ENCODE results near the gene LSR. TPM values are rescaled to one million over a fixed set of nuclear protein-coding genes. Genes with fewer than 3 reads are reported as not detected.
"Not testable (repeated sequence)": the region's sequence is repeated elsewhere in the genome, so short reads cannot be mapped to it uniquely, and the experiment has no call there.

Gene LSR
- total RNA-seq, 1 experiment from 2014 or later = 152 TPM

- no peak overlapping the region for H3K4me3 Mint-ChIP-seq
- no peak for DNase-seq
- Histone ChIP-seq H3K14ac (ENCODE audit: insufficient read depth, low read length) (no peak overlapping the region), H3K79me1 (ENCODE audit: insufficient read depth, low read depth, low read length, poor library complexity, severe bottlenecking) (no peaks in the 10 kb centered on the region), H3K79me2 (ENCODE audit: insufficient read depth, low read length) (no peaks in the 10 kb centered on the region), H3K4me1 (ENCODE audit: insufficient read depth, low read length) (peaks cover 2% of the 10 kb centered on the region; the same call in 1 of the 2 replicates), H3K18ac (ENCODE audit: insufficient read length, low read depth, low read length) (no peak overlapping the region), H3K23ac (ENCODE audit: insufficient read length, low read depth, low read length) (no peak overlapping the region), H2BK15ac (ENCODE audit: low read depth, low read length) (no peak overlapping the region), H2BK5ac (ENCODE audit: insufficient read length, low read length) (no peak overlapping the region), H2AFZ (ENCODE audit: low read length) (no peak overlapping the region), H4K5ac (ENCODE audit: insufficient read length, low read depth, low read length) (no peak overlapping the region), H3K23me2 (ENCODE audit: insufficient read length, low read depth, low read length, poor library complexity, severe bottlenecking) (no peaks in the 10 kb centered on the region), H2BK12ac (ENCODE audit: insufficient read length, low read depth, low read length) (no peak overlapping the region), H3T11ph (ENCODE audit: low read length) (no peak overlapping the region), H3K4ac (ENCODE audit: low read depth, low read length) (no peak overlapping the region), H3K9ac (ENCODE audit: extremely low read depth, insufficient read length, low read length) (no peak overlapping the region), H4K8ac (replicated peaks; ENCODE audit: insufficient read length, low read depth, low read length) (no peak overlapping the region), H3K4me2 (ENCODE audit: insufficient read depth, insufficient read length, low read length) (no peak overlapping the region), H4K20me1 (ENCODE audit: control insufficient read depth, insufficient read depth, insufficient read length) (no peaks in the 10 kb centered on the region), H2AK5ac (ENCODE audit: insufficient read length, low read length) (no peak overlapping the region), H2BK120ac (ENCODE audit: low read depth, low read length, poor library complexity, severe bottlenecking) (no peak overlapping the region), H3K27me3 (ENCODE audit: insufficient read depth, low read length) (no peaks in the 10 kb centered on the region), H2BK20ac (ENCODE audit: low read depth, low read length, poor library complexity, severe bottlenecking) (no peak overlapping the region), H3K56ac (ENCODE audit: insufficient read length, low read depth, low read length) (no peak overlapping the region), H3K9me3 (ENCODE audit: control insufficient read depth, low read depth, low read length) (no peaks in the 10 kb centered on the region), H3K27ac (ENCODE audit: insufficient read length, low read depth, low read length) (no peak overlapping the region), H4K91ac (ENCODE audit: insufficient read length, low read depth, low read length) (no peak overlapping the region)
- peaks cover 0 to 5% (median 5%) of the 10 kb centered on the region in 3 experiments; a peak in 6 of 7 replicates for H3K36me3 Mint-ChIP-seq (ENCODE audit: insufficient read depth in 1 of 3, low read depth in 3 of 3)
- H3K9me3 Mint-ChIP-seq = peaks cover 7 to 13% of the 10 kb centered on the region in 2 experiments
- H3K4me1 Mint-ChIP-seq = peaks cover 11 to 15% of the 10 kb centered on the region in 2 experiments
- no peak overlapping the region for H3K27ac Mint-ChIP-seq
- peaks cover 6% of the 10 kb centered on the region for H3K27me3 Mint-ChIP-seq (ENCODE audit: low read depth)
- TF ChIP-seq CTCF (conservative IDR thresholded peaks at IDR 0.05) = no peak
- WGBS (ENCODE audit: extremely low coverage, insufficient read length, low lambda C conversion rate) = no CpG with 5 or more reads among the region's 3 CpGs
Observed at GRCh38 chr19:35220315-35220921, 28.4 kb upstream of the LSR start.

GRCh38 chr19:35220973-35221590 lies 27.7 kb upstream of the LSR start:
- H2AK5ac ChIP-seq (ENCODE audit: insufficient read length, low read length); H4K20me1 ChIP-seq (ENCODE audit: control insufficient read depth, insufficient read depth, insufficient read length); H4K5ac ChIP-seq (ENCODE audit: insufficient read length, low read depth, low read length); H3K56ac ChIP-seq (ENCODE audit: insufficient read length, low read depth, low read length); H3K27me3 Mint-ChIP-seq (ENCODE audit: low read depth); H3K4me2 ChIP-seq (ENCODE audit: insufficient read depth, insufficient read length, low read length); H3K79me1 ChIP-seq (ENCODE audit: insufficient read depth, low read depth, low read length, poor library complexity, severe bottlenecking); H3K4me3 Mint-ChIP-seq; H3K27me3 ChIP-seq (ENCODE audit: insufficient read depth, low read length); H3T11ph ChIP-seq (ENCODE audit: low read length); H3K36me3 Mint-ChIP-seq (ENCODE audit: insufficient read depth in 1 of 3, low read depth in 3 of 3); DNase-seq; H2BK120ac ChIP-seq (ENCODE audit: low read depth, low read length, poor library complexity, severe bottlenecking); H3K4ac ChIP-seq (ENCODE audit: low read depth, low read length); H2BK12ac ChIP-seq (ENCODE audit: insufficient read length, low read depth, low read length); H3K79me2 ChIP-seq (ENCODE audit: insufficient read depth, low read length); H3K27ac ChIP-seq (ENCODE audit: insufficient read length, low read depth, low read length); H3K14ac ChIP-seq (ENCODE audit: insufficient read depth, low read length); H2AFZ ChIP-seq (ENCODE audit: low read length); H2BK20ac ChIP-seq (ENCODE audit: low read depth, low read length, poor library complexity, severe bottlenecking); H3K23me2 ChIP-seq (ENCODE audit: insufficient read length, low read depth, low read length, poor library complexity, severe bottlenecking); H4K91ac ChIP-seq (ENCODE audit: insufficient read length, low read depth, low read length); H3K23ac ChIP-seq (ENCODE audit: insufficient read length, low read depth, low read length); H2BK5ac ChIP-seq (ENCODE audit: insufficient read length, low read length); H3K9me3 ChIP-seq (ENCODE audit: control insufficient read depth, low read depth, low read length); H3K9ac ChIP-seq (ENCODE audit: extremely low read depth, insufficient read length, low read length); H3K18ac ChIP-seq (ENCODE audit: insufficient read length, low read depth, low read length); H3K4me1 ChIP-seq (ENCODE audit: insufficient read depth, low read length); H2BK15ac ChIP-seq (ENCODE audit: low read depth, low read length); H3K27ac Mint-ChIP-seq; H4K8ac ChIP-seq (replicated peaks; ENCODE audit: insufficient read length, low read depth, low read length): not testable (repeated sequence)
- Mint-ChIP-seq H3K4me1 (peaks cover 9 to 20% of the 10 kb centered on the region in 2 experiments), H3K9me3 (peaks cover 7 to 13% of the 10 kb centered on the region in 2 experiments)
- no CpG with 5 or more reads among the region's 4 CpGs for WGBS (ENCODE audit: extremely low coverage, insufficient read length, low lambda C conversion rate)
